Measurements from ENCODE around the gene LIMS2. TPM values are rescaled to one million over a fixed set of nuclear protein-coding genes. Genes with fewer than 3 reads are reported as not detected.

The LIMS2 gene
- total RNA-seq, 6 donors from 2014 or later, result 33.6 to 169 (median 109) TPM

DNA sequence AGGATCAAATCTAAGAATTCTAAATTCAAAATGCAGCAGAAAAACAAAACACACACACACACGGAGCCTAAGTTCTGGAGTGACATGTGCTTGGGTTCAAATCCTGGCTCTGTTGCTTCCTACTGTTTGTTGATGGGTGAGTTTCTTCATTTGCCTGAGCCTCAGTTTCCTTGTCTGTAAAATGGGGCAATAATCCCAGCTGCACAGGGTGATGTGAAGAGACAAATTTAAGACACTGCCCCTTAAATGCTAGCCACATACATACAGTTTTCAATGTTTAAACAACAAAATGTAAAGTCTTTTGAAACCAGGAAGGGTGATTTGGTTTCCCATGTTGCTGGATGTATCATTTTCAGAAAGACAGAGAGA is 30.3 kb downstream of the LIMS2 start:
- H3K27me3 ChIP-seq, result no peaks in the 10 kb centered on the region
- 77 to 81% methylated on average over 1 of the region's 1 CpG for WGBS, 2 donors
- H3K36me3 ChIP-seq, result peaks cover 0 to 27% (median 0%) of the 10 kb centered on the region in 4 donors
- ATAC-seq (ENCODE audit: low FRiP score in 2 of 2) (no peak), DNase-seq (no peak)
- no peak overlapping the region for H3K4me3 ChIP-seq
- H3K9me3 ChIP-seq, result no peaks in the 10 kb centered on the region
- TF ChIP-seq, protein P1, sequence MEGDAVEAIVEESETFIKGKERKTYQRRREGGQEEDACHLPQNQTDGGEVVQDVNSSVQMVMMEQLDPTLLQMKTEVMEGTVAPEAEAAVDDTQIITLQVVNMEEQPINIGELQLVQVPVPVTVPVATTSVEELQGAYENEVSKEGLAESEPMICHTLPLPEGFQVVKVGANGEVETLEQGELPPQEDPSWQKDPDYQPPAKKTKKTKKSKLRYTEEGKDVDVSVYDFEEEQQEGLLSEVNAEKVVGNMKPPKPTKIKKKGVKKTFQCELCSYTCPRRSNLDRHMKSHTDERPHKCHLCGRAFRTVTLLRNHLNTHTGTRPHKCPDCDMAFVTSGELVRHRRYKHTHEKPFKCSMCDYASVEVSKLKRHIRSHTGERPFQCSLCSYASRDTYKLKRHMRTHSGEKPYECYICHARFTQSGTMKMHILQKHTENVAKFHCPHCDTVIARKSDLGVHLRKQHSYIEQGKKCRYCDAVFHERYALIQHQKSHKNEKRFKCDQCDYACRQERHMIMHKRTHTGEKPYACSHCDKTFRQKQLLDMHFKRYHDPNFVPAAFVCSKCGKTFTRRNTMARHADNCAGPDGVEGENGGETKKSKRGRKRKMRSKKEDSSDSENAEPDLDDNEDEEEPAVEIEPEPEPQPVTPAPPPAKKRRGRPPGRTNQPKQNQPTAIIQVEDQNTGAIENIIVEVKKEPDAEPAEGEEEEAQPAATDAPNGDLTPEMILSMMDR (IDR thresholded peaks at IDR 0.05), result no peak
- no peak for TF ChIP-seq EP300 (IDR thresholded peaks at IDR 0.05)
- TF ChIP-seq POLR2A (IDR thresholded peaks at IDR 0.05), result no peak
- H3K4me1 ChIP-seq, result peaks cover 52 to 82% (median 66%) of the 10 kb centered on the region in 4 donors
- peak overlapping the region in 2 of 4 donors; percentile 35 to 87 for H3K27ac ChIP-seq

DNA sequence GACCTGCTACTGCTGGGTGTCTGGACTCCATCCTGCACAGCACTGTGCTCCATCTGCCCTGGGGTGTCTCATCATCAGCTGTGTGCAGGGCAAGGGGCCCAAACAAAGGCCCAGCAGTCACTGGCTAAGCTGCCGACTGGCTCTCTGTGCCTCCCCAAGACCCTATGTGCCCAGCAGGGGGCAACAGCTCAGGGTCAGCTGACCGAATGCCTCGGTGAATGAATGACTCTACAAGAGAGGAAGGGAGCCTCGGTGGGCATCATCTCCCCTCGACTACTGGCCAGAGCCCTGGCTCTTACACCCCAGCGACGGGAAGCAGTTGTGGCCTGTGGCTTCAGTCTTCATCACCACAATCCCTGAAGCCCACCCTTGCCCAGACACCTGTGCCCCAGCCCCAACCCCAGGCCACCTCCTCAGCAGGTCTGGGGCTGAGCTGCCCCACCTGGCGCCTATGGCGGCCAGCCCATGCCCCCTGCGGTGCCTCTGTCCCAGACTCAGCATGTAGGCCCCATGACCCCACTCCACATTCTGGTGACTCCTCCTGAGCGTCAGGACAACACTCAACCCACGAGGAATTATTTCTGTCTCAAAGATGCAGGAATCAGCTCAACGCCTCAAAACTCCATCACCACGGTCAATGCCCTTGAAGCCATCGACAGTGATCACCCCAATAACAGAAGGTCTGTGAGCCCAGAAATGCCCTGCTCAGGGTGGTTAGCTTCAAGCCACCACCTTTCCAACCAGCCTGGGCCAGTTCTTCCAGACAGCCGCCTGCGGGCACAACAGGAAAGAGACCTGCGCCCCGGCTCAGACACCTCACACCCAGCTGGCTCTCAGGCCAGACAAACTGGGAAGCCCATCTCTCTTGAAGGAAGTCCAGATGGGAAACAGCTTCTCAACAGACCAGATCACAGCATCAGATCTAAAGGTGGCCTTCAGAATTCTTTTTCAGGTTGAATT is 31.0 kb downstream of the LIMS2 start:
- TF ChIP-seq, protein P1 (IDR thresholded peaks at IDR 0.05), result peak in 1 of 6 experiments; percentile 12
- no peak for TF ChIP-seq POLR2A (IDR thresholded peaks at IDR 0.05)
- no peak overlapping the region for H3K4me3 ChIP-seq
- H3K4me1 ChIP-seq, result peaks cover 49 to 82% (median 66%) of the 10 kb centered on the region in 4 donors
- no peak for ATAC-seq (ENCODE audit: low FRiP score in 2 of 2)
- peaks cover 0 to 34% (median 0%) of the 10 kb centered on the region in 4 donors for H3K36me3 ChIP-seq
- peak in 1 of 2 donors; percentile 49 for DNase-seq
- H3K27ac ChIP-seq, result peak overlapping the region in 3 of 4 donors; percentile 7 to 93 (median 87)
- no peaks in the 10 kb centered on the region for H3K27me3 ChIP-seq
- no peaks in the 10 kb centered on the region for H3K9me3 ChIP-seq
- 85% methylated on average over 15 to 18 of the region's 19 CpGs for WGBS, 2 donors

DNA sequence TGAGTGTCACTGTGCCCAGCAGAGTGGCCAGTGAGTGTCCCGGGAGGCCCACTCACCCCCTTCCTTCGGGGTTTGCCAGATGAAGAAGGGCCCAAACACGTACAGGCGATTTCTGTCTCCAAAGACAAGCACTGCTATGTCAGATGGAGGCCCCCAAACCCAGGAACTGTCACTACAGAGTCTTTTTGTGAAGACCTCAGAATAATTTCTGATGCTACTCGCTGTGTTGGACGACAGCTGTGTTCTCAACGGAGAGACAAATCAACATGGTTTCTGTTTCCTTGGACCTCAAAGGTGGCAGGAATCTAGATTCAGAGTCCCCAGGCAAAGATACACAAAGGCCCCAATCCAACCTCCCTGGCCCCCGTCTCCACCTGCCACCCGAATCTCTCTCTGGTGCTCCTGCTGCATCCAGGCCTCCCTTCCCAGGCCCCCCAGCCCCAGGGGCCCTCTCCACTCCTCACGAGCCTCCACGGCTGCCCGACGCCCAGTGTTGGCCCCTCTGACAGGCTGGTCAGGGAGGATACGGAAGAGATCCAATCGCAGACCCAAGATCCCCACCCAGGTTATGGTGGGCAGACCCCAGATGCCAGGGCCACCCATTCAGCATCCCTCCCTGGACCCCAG is 31.8 kb downstream of the LIMS2 start:
- H3K4me3 ChIP-seq, result no peak overlapping the region
- no peaks in the 10 kb centered on the region for H3K27me3 ChIP-seq
- H3K36me3 ChIP-seq, result peaks cover 0 to 41% (median 0%) of the 10 kb centered on the region in 4 donors
- DNase-seq, result peak in 1 of 2 donors; percentile 68
- peak overlapping the region in 3 of 4 donors; percentile 7 to 93 (median 87) for H3K27ac ChIP-seq
- TF ChIP-seq, protein P1 (IDR thresholded peaks at IDR 0.05), result no peak
- TF ChIP-seq POLR2A (IDR thresholded peaks at IDR 0.05), result no peak
- TF ChIP-seq EP300 (IDR thresholded peaks at IDR 0.05), result no peak
- TF ChIP-seq POLR2AphosphoS5 (IDR thresholded peaks at IDR 0.05), result no peak
- WGBS, 2 donors, result 89 to 94% methylated on average over 13 to 15 of the region's 15 CpGs
- peaks cover 44 to 82% (median 68%) of the 10 kb centered on the region in 4 donors for H3K4me1 ChIP-seq
- ATAC-seq (ENCODE audit: low FRiP score in 2 of 2), result no peak
- no peaks in the 10 kb centered on the region for H3K9me3 ChIP-seq

DNA sequence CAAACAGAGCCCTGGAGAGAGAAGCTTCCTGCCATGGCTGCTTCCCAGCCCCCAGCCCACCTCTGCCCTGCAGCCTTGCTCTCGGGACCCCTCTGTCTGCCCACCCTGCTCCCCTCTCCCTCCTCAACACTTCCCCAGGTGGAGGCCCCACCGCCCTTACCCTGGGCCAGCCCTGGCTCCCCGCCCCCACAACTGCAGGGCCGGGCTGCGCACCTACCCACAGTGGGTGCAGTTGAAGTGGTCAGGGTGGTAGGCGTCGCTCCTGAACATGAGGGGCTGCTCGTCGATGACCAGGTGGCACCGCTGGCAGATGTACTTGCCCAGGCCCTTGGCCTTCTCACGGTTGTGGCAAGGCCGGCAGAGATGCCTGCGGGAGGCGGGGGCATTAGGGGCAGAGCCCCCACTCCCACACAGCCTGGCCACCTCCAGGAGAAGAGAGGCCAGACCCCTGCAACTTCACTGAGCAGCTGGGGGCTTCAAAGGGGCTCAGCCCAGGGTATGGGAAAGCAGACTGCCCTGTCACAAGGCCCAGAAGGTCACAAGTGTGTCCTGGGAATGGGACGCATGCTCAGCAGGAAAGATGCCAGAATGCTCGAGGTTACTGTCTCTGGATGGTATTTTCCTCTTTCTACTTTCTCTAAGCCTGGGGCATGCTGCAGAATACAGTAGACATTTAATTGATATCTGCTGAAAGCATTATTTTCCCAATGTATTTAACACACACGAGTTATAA is 32.5 kb downstream of the LIMS2 start:
- Histone ChIP-seq H3K9me3 (no peaks in the 10 kb centered on the region), H3K36me3 (peaks cover 0 to 43% (median 0%) of the 10 kb centered on the region in 4 donors), H3K4me1 (peaks cover 44 to 83% (median 68%) of the 10 kb centered on the region in 4 donors), H3K27me3 (no peaks in the 10 kb centered on the region), H3K4me3 (no peak overlapping the region), H3K27ac (peak overlapping the region in 3 of 4 donors; percentile 7 to 93 (median 87))
- 79 to 82% methylated on average over 8 to 17 of the region's 17 CpGs for WGBS, 2 donors
- TF ChIP-seq POLR2A (IDR thresholded peaks at IDR 0.05), result no peak
- TF ChIP-seq, protein P1 (IDR thresholded peaks at IDR 0.05), result no peak
- TF ChIP-seq EP300 (IDR thresholded peaks at IDR 0.05), result no peak
- TF ChIP-seq POLR2AphosphoS5 (IDR thresholded peaks at IDR 0.05), result no peak
- ATAC-seq (ENCODE audit: low FRiP score in 2 of 2), result no peak
- DNase-seq, result peak in 1 of 2 donors; percentile 58

Measured in upper lobe of left lung (tissue), 6 donors.